GM19328 (cell line): ENCODE results near the gene HADHB.
"Not testable (repeated sequence)": the region's sequence is repeated elsewhere in the genome, so short reads cannot be mapped to it uniquely, and the experiment has no call there.

Experiments used
- ATAC-seq: cut with Tn5 transposase; IDR thresholded peaks from one replicate; pipeline ENCODE4 v1.9.1; 2021; ENCODE audit warnings: mild to moderate bottlenecking, moderate library complexity; ENCODE audit not compliant: unreplicated experiment

Gene HADHB

DNA sequence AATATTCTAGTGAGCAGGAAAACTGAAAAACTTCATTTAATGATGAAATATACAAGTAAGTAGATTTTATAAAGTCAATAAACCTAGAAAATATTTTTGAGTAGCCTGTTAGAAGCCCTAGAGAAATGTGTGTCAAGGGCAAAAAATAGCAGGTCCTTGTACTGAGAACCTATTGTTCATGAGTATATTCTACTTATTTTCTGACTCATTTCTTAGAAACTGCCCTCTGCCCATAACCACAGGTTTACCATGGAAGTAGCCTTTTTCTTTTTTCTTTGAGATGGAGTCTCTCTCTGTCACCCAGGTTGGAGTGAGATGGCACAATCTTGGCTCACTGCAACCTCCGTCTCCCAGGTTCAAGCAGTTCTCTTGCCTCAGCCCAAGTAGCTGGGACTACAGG lies 81.8 kb downstream of the HADHB start:
- ATAC-seq, result no peak

GRCh38 chr2:26327291-26328272 lies 82.8 kb downstream of the HADHB start:
- ATAC-seq, result no peak

DNA sequence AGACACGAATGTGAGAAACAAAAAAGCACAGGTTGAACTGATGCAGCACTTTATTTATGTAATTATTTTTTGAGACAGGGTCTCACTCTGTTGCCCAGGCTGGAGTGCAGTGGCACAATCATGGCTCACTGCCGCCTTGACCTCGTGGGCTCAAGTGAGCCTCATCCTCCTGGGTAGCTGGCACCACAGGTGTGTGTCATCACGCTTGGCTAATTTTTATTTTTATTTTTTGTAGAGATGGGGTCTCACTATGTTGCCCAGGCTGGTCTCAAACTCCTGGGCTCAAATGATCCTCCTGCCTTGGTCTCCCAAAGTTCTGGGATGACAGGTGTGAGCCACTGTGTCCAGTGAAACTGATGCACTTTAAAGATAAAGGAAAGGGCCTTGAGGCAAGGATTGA lies 84.3 kb downstream of the HADHB start:
- not testable (repeated sequence) for ATAC-seq

GRCh38 chr2:26330114-26330549 lies 85.4 kb downstream of the HADHB start:
- ATAC-seq, result no peak

DNA sequence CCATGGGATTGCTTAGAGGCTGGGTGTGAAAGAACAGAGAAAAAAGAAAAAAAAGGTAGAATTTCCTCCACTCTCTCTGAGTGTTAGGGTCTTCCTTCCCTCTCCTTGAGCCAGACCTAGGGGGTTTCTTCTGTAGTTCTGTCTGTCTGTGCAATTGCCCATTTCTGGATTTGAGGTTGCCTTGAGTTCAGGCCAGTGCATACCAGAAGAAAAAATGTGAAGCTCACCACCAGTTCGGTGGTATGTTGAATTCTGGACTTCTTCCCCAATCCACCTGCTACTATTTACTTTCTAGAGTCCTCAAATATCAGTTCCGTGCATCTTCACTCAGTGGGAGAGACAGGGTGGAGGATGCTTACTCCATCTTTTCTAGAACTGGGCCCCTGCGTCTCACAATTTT lies 85.9 kb downstream of the HADHB start:
- no peak for ATAC-seq

DNA sequence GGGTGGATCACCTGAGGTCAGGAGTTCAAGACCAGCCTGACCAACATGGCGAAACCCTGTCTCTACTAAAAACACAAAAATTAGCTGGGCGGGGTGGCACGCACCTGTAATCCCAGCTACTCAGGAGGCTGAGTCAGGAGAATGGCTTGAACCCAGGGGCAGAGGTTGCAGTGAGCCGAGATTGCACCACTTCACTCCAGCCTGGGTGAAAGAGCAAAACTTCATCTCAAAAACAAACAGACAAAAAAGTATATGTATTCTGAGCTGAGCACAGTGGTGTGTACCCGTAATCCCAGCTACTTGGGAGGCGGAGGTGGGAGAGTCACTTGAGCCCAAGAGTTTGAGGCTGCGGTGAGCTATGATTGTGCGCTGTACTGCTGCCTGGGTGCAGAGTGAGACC lies 86.6 kb downstream of the HADHB start:
- not testable (repeated sequence) for ATAC-seq

GRCh38 chr2:26333293-26333692 lies 88.6 kb downstream of the HADHB start:
- no peak for ATAC-seq

- no peak for ATAC-seq
These were observed 90.5 kb downstream of the HADHB start for GRCh38 chr2:26335231-26335630.

- no peak for ATAC-seq
These were observed 92.0 kb downstream of the HADHB start for GRCh38 chr2:26336719-26337118.

DNA sequence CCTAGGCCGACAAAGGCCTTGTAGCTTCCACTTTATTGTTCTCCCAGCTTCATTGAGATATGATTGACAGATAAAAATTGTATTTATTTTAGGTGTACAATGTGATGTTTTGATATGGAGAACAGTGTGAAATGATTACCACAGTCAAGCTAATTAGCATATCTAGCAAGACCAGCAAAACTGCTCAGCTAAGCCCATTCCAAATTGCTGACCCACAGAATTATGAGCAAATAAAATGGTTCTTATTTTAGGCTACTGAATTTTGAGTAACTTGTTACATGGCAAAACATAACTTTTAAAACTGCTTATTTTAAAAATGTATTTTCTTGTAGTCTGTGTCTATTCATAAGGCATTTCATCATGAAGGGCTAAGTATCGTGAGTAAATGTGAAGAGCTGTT lies 92.6 kb downstream of the HADHB start:
- ATAC-seq, result no peak
